H9 (cell line): ENCODE results near the gene TBC1D5. TPM values are rescaled to one million over a fixed set of nuclear protein-coding genes. Genes with fewer than 3 reads are reported as not detected.

Experiments used
- DNase-seq: peaks from one replicate; pipeline ENCODE4 v3.0.0-alpha.2; 2017
- H2AFZ ChIP-seq: one replicate; pipeline ENCODE4 v1.6.1; 2013; ENCODE audit warnings: mild to moderate bottlenecking, low read length, control low read depth, moderate library complexity
- H2AK5ac ChIP-seq: 2 replicates; pipeline ENCODE4 v1.6.1; 2013; ENCODE audit warnings: low read length, control low read depth, mixed read lengths; ENCODE audit not compliant: insufficient read length
- H2BK120ac ChIP-seq: one replicate; pipeline ENCODE4 v1.6.1; 2013; ENCODE audit warnings: low read depth, mild to moderate bottlenecking, low read length, control low read depth, inconsistent platforms; ENCODE audit not compliant: poor library complexity, severe bottlenecking
- H2BK12ac ChIP-seq: 2 replicates; pipeline ENCODE4 v1.6.1; 2013; ENCODE audit warnings: low read length, control low read depth, mixed read lengths, low read depth; ENCODE audit not compliant: insufficient read length
- H2BK15ac ChIP-seq: 2 replicates; pipeline ENCODE4 v1.6.1; 2013; ENCODE audit warnings: low read depth, low read length, control low read depth
- H2BK20ac ChIP-seq: one replicate; pipeline ENCODE4 v1.6.1; 2013; ENCODE audit warnings: low read depth, mild to moderate bottlenecking, low read length, control low read depth, inconsistent platforms; ENCODE audit not compliant: poor library complexity, severe bottlenecking
- H2BK5ac ChIP-seq: 2 replicates; pipeline ENCODE4 v1.6.1; 2013; ENCODE audit warnings: low read length, control low read depth, mixed read lengths; ENCODE audit not compliant: insufficient read length
- H3K14ac ChIP-seq: 2 replicates; pipeline ENCODE4 v1.6.1; 2013; ENCODE audit warnings: low read length, control low read depth; ENCODE audit not compliant: insufficient read depth
- H3K18ac ChIP-seq: 2 replicates; pipeline ENCODE4 v1.6.1; 2013; ENCODE audit warnings: low read depth, mild to moderate bottlenecking, mixed read lengths, low read length, control low read depth; ENCODE audit not compliant: insufficient read length
- H3K23ac ChIP-seq: 2 replicates; pipeline ENCODE4 v1.6.1; 2013; ENCODE audit warnings: low read length, control low read depth, mixed read lengths, low read depth; ENCODE audit not compliant: insufficient read length
- H3K23me2 ChIP-seq: 2 replicates; pipeline ENCODE4 v1.6.1; 2013; ENCODE audit warnings: low read depth, mild to moderate bottlenecking, mixed read lengths, low read length, control low read depth; ENCODE audit not compliant: insufficient read length, poor library complexity, severe bottlenecking
- H3K27ac ChIP-seq: 2 replicates; pipeline ENCODE4 v1.5.1; 2013; ENCODE audit warnings: low read length, control low read depth, mixed read lengths, low read depth; ENCODE audit not compliant: insufficient read length
- H3K27me3 ChIP-seq: 2 replicates; pipeline ENCODE4 v1.6.1; 2013; ENCODE audit warnings: low read length, control low read depth, inconsistent platforms; ENCODE audit not compliant: insufficient read depth
- H3K4ac ChIP-seq: 2 replicates; pipeline ENCODE4 v1.6.1; 2013; ENCODE audit warnings: low read depth, mild to moderate bottlenecking, control low read depth, inconsistent platforms, low read length, moderate library complexity
- H3K4me1 ChIP-seq: 2 replicates; pipeline ENCODE4 v1.6.1; 2013; ENCODE audit warnings: low read length, control low read depth, inconsistent platforms; ENCODE audit not compliant: insufficient read depth
- H3K4me2 ChIP-seq: 2 replicates; pipeline ENCODE4 v1.6.1; 2013; ENCODE audit warnings: low read length, control low read depth, mixed read lengths; ENCODE audit not compliant: insufficient read length, insufficient read depth
- H3K56ac ChIP-seq: 2 replicates; pipeline ENCODE4 v1.6.1; 2013; ENCODE audit warnings: low read depth, mild to moderate bottlenecking, mixed read lengths, low read length, control low read depth; ENCODE audit not compliant: insufficient read length
- H3K79me1 ChIP-seq: 2 replicates; pipeline ENCODE4 v1.6.1; 2013; ENCODE audit warnings: low read depth, mild to moderate bottlenecking, moderate library complexity, low read length, control low read depth, inconsistent platforms; ENCODE audit not compliant: insufficient read depth, poor library complexity, severe bottlenecking
- H3K79me2 ChIP-seq: 2 replicates; pipeline ENCODE4 v1.6.1; 2013; ENCODE audit warnings: low read length, control low read depth, inconsistent platforms; ENCODE audit not compliant: insufficient read depth
- H3K9ac ChIP-seq: 2 replicates; pipeline ENCODE4 v1.6.1; 2013; ENCODE audit warnings: low read length, control low read depth, mixed read lengths; ENCODE audit not compliant: insufficient read length; ENCODE audit errors: extremely low read depth
- H3K9me3 ChIP-seq: one replicate; pipeline ENCODE4 v1.6.1; 2013; ENCODE audit warnings: low read depth, low read length, inconsistent platforms; ENCODE audit not compliant: control insufficient read depth
- H3T11ph ChIP-seq: one replicate; pipeline ENCODE4 v1.6.1; 2013; ENCODE audit warnings: mild to moderate bottlenecking, low read length, control low read depth, inconsistent platforms
- H4K20me1 ChIP-seq: one replicate; pipeline ENCODE4 v1.6.1; 2013; ENCODE audit not compliant: control insufficient read depth, insufficient read length, insufficient read depth
- H4K5ac ChIP-seq: 2 replicates; pipeline ENCODE4 v1.6.1; 2013; ENCODE audit warnings: low read depth, mild to moderate bottlenecking, mixed read lengths, low read length, control low read depth; ENCODE audit not compliant: insufficient read length
- H4K8ac ChIP-seq: replicated peaks from 2 replicates; pipeline ENCODE4 v1.6.1; 2013; ENCODE audit warnings: low read length, control low read depth, mixed read lengths, low read depth; ENCODE audit not compliant: insufficient read length
- H4K91ac ChIP-seq: 2 replicates; pipeline ENCODE4 v1.6.1; 2013; ENCODE audit warnings: low read depth, mild to moderate bottlenecking, moderate library complexity, mixed read lengths, low read length, control low read depth; ENCODE audit not compliant: insufficient read length
- H3K27ac Mint-ChIP-seq, 3 experiments: 2 replicates in 2 of 3; 3 replicates in 1 of 3; pipeline ENCODE4 v1.8.0; 2020 to 2021; ENCODE audit warnings: mixed read lengths in 3 of 3, mild to moderate bottlenecking in 1 of 3, moderate library complexity in 1 of 3
- H3K27me3 Mint-ChIP-seq: 2 replicates; pipeline ENCODE4 v1.8.0; 2021; ENCODE audit warnings: low read depth, mild to moderate bottlenecking, moderate library complexity, mixed read lengths
- H3K36me3 Mint-ChIP-seq, 3 experiments: 2 replicates in 2 of 3; 3 replicates in 1 of 3; pipeline ENCODE4 v1.8.0; 2020 to 2021; ENCODE audit warnings: low read depth in 3 of 3, mixed read lengths in 3 of 3; ENCODE audit not compliant: insufficient read depth in 1 of 3
- H3K4me1 Mint-ChIP-seq, 2 experiments: 2 replicates each; pipeline ENCODE4 v1.8.0; 2020; ENCODE audit warnings: mixed read lengths in 2 of 2
- H3K4me3 Mint-ChIP-seq, 2 experiments: 2 replicates in 1 of 2; 3 replicates in 1 of 2; pipeline ENCODE4 v1.8.0; 2020 to 2021; ENCODE audit warnings: mild to moderate bottlenecking in 2 of 2, mixed read lengths in 2 of 2, moderate library complexity in 1 of 2
- H3K9me3 Mint-ChIP-seq, 2 experiments: 2 replicates in 1 of 2; 3 replicates in 1 of 2; pipeline ENCODE4 v1.8.0; 2020; ENCODE audit warnings: mild to moderate bottlenecking in 2 of 2, mixed read lengths in 2 of 2, moderate library complexity in 1 of 2
- WGBS: extraction: QIAGEN DNeasy Blood & Tissue Kit; methylation state at CpG from one replicate; pipeline ENCODE4 v1.1.7; 2013; ENCODE audit warnings: missing lambda C conversion rate, low lambda C conversion rate, mixed read lengths; ENCODE audit not compliant: insufficient read length; ENCODE audit errors: extremely low coverage; 5-methylcytosine and 5-hydroxymethylcytosine counted together
- total RNA-seq: library from RNA; stranded (reverse); gene quantifications from 2 replicates; pipeline ENCODE4 v1.2.1, GENCODE V29; 2021
- TF ChIP-seq, protein P1 (sequence below): fragments of 200-600 bp; sonication (generic); conservative IDR thresholded peaks from 3 replicates; pipeline ENCODE4 v1.8.0; 2021; ENCODE audit warnings: antibody characterized with exemption, mild to moderate bottlenecking

The TBC1D5 gene
- total RNA-seq, 1 experiment from 2014 or later: 25.0 TPM

DNA sequence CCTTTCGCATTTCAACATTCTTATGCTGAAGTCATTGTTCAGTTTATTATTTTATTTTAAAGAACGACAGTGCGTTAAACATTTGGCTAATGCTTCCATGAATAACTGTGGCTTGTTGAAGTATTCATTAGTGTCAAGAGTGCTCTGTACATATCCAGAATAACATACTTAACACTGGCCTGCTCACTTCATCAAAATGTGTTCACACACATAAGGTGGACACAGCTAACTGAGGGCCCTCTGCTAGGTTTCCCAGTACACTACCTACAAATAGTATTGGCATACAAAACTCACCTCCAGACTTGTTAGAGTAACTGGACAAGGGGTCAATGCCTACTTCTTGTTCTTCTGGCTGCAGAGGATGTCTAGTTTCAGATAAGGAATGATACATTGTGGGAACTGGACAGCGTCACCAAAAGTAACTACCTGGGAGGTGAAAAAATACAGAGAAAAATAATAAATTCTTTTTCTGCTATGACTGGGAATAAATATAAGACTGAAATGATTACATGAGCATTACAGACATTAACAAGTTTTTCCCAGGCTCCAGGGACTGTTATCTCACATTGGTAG is 234.2 kb downstream of the TBC1D5 start:
- Histone ChIP-seq H3K79me1 (no peaks in the 10 kb centered on the region), H3K27me3 (no peaks in the 10 kb centered on the region), H4K5ac (no peak overlapping the region), H3K4me1 (no peaks in the 10 kb centered on the region), H3K4ac (no peak overlapping the region), H3K56ac (no peak overlapping the region), H3K9me3 (no peaks in the 10 kb centered on the region), H3T11ph (no peak overlapping the region), H2BK120ac (no peak overlapping the region), H4K8ac (no peak overlapping the region), H3K14ac (no peak overlapping the region), H3K27ac (no peak overlapping the region), H3K23ac (no peak overlapping the region), H2BK5ac (no peak overlapping the region), H3K18ac (no peak overlapping the region), H4K91ac (no peak overlapping the region), H2AK5ac (no peak overlapping the region), H3K4me2 (no peak overlapping the region), H3K23me2 (no peaks in the 10 kb centered on the region), H3K79me2 (no peaks in the 10 kb centered on the region), H2BK12ac (no peak overlapping the region), H2BK20ac (no peak overlapping the region), H4K20me1 (no peaks in the 10 kb centered on the region), H3K9ac (no peak overlapping the region), H2BK15ac (no peak overlapping the region), H2AFZ (no peak overlapping the region)
- Mint-ChIP-seq H3K27ac (no peak overlapping the region), H3K36me3 (no peaks in the 10 kb centered on the region), H3K9me3 (no peaks in the 10 kb centered on the region), H3K4me1 (no peaks in the 10 kb centered on the region), H3K4me3 (no peak overlapping the region), H3K27me3 (no peaks in the 10 kb centered on the region)
- DNase-seq: no peak
- TF ChIP-seq, protein P1, sequence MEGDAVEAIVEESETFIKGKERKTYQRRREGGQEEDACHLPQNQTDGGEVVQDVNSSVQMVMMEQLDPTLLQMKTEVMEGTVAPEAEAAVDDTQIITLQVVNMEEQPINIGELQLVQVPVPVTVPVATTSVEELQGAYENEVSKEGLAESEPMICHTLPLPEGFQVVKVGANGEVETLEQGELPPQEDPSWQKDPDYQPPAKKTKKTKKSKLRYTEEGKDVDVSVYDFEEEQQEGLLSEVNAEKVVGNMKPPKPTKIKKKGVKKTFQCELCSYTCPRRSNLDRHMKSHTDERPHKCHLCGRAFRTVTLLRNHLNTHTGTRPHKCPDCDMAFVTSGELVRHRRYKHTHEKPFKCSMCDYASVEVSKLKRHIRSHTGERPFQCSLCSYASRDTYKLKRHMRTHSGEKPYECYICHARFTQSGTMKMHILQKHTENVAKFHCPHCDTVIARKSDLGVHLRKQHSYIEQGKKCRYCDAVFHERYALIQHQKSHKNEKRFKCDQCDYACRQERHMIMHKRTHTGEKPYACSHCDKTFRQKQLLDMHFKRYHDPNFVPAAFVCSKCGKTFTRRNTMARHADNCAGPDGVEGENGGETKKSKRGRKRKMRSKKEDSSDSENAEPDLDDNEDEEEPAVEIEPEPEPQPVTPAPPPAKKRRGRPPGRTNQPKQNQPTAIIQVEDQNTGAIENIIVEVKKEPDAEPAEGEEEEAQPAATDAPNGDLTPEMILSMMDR: no peak
- WGBS: no CpG with 5 or more reads among the region's 4 CpGs
